Hippocampal formation (tissue), 2 donors: Measurements from ENCODE around the gene CPS1.

Experiments used
- DNase-seq, 2 donors: peaks; one replicate each; lab custom pipeline; 2025; lab: John Stamatoyannopoulos, UW

Gene CPS1

DNA sequence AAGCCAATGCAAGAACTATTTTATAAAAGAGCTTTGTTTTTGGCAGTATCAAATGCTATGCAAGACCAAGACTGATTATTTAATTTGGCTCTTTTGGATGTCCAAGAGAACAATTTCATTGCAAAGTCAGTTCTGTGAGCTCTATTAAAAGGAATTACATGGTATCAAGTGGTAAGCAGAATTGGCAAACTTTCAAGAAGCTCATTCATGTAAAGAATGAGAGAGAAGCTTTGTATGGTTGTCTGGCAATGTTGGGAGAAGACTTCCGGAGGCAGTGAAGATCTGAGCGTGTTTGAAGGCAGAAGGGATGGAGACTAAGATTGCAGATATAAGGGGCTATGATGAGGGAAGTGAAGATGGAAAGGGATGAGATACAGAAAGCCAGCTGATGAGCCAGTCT, 49.6 kb downstream of the CPS1 start:
- no peak for DNase-seq

DNA sequence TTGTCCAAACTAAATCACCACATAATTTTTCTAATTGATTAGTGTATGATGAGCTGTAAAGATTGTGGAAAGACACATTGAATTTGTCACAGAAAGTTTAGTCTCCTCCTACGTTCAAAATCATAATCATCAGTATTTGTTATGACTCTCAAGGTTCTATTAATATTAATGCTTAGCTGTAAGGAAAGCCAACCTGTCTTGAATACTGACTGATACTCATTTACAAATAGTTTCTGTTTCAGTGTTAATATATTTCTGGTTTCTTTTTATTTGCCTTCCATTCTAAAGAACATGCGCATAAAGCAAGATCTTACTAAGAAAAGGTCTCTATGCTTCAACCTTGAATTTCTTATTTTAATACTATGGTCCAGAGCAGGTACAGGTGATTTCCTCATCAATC, 55.1 kb downstream of the CPS1 start:
- DNase-seq = no peak

DNA sequence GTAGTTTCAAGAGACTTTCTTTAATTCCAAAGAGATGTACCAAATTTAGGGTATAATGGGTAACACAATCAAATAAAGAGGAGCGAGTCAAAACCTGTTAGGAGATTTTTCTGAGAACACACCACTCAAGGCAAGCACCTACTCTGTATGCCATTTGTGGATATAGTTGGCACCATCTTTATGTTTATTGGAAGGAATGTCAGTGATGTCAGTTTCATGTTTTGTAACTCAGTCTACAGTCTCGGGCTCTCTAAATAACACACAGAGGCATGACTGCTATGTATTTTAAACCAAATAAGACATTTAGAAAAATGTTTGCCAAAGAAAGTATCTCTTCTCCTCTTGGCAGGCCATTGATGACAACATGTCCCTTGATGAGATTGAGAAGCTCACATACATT, 59.7 kb downstream of the CPS1 start:
- no peak for DNase-seq

DNA sequence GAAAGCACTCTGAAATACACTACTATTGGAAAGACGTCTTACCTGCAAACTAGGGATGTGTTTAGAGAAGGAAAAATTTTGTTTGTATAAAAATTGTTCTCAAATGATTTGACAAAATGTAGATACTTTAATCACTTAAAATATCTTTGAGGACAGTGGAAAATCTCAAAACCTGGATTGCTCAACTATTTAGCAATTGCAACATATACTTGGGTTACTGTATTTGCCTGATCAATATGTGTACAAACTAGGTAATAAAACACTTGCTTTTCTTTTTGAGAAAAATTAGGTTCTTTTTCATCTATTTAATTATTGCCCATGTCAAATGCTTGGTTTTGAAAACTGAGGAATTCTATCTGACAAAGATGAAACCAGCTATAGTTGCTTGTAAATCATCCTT, 60.9 kb downstream of the CPS1 start:
- no peak for DNase-seq

DNA sequence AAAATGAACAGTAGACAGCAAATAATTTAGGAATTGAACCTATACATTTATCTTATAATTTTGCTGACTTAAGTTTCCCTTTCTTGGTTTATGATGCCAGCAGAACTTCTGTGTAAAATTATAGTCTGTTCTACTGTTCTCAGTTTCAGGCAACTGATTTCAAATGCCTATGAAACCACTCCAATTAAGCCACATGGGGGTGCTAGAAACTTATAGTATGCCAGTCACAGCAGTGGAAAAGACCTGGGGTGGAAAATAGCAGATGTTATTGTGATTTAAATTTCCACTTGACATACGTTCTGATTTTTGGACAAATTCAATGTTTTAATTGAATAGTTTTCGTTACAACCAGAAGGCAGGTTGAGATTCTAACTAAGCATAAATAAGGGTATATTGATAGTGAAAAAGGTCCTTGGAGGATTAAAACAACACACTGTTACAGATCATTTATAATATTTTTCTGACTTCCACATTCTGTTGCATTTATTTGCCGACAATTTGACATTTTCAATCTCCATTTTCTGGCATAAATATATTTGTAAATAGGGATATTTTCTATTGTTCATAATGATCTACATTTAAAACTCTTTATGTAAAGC, 61.4 kb downstream of the CPS1 start:
- DNase-seq = peak; percentile 14 to 80

DNA sequence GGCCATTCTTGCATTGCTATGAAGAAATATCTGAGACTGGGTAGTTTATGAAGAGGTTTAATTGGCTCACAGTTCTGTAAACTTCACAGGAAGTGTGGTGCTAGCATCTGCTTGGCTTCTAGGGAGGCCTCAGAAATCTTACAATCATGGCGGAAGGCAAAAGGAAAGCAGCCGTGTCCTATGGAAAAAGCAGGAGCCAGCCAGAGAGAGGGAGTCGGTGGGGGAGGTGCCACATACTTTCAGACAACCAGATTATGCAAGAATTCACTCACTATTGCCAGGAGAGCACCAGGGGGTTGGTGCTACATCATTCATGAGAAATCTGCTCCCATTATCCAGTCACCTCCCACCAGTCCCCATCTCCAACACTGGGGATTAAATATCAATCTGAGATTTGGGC, 64.1 kb downstream of the CPS1 start:
- DNase-seq = no peak

DNA sequence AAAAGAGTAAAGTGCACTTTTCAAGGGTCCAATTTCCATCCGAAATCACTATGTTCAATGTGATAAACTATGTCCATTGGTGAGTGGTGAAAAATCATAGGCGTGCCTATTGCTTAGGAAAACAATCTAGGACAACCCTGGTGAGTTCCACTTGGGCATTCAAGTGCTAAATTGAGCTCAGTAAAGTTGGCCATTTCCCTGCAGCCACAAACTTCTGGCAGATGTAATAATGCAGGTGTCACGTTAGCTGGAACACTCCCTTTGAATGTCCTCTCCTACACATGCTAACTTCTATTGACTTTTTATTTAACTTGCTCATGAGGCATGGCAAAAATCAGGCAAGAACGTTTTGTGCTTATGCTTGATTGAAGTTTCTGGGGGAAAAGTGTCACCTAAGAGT, 67.1 kb downstream of the CPS1 start:
- no peak for DNase-seq

DNA sequence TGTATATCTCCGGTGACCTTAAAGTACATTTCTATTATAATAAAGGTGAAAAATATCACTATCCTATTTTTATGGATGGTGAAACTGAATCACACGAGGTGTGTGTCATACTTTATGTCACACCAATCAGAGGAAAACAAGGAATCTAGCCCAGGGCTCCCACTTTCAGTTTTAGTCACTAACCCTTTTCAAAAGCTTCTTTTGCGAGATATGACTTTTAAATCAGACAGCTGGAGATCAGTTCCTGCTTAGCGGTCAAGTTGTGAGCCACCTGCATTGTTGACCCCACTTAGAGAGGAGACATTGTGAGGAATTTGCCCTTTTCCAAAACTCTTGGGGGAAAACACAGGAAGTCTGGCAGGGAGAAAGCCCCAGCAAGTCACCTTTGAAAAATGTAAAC, 70.5 kb downstream of the CPS1 start:
- DNase-seq = no peak

DNA sequence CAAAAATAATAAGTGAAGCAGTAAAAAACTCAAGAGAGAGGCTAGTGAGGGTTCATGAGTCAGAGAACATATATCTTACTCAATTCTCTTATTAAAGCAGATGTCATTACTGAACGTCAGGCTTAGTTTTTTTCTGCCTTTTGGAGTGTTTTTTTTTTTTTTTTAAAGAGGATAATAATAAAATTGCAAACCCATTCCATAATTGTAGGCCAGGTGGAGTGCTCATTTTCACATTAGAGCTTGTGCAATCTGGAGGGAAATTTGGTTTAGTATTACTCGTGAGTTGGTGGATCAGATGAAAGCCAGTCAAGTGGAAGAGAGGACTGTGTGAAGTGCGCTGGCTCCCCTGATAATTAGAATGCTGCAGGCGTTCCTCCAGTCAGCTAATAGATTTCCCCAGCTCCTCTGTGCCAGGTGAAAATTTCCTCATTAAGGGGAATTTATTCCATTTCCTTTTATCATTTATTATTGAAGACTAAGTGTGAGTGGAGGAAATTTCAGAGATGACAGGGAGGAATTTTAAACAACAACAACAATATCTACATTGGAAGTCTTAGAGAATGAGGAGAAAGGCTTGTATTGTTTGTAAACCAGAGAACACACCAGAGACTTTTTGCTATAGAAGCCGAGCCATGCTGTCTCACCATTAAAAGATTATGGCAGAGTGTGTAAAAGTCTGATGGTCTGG, 74.6 kb downstream of the CPS1 start:
- no peak for DNase-seq

DNA sequence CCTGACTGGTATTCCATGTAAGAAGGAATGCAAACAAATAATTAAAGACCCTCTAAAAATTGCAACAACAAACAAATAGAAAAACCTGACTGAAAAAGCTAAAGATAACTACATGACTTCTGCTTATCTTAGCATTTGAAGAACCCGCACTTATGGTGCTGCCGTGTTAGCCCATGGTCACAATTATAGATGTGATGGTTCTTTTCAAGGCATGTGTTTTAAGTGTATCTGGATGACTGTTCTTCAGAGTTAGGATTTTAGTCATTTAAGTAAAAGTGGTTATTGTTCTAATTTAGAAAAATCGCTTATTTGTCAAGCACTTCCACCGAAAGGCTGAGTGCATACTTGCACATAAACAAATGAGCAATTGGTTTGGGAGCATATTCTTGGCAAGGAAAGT, 77.3 kb downstream of the CPS1 start:
- DNase-seq = no peak

DNA sequence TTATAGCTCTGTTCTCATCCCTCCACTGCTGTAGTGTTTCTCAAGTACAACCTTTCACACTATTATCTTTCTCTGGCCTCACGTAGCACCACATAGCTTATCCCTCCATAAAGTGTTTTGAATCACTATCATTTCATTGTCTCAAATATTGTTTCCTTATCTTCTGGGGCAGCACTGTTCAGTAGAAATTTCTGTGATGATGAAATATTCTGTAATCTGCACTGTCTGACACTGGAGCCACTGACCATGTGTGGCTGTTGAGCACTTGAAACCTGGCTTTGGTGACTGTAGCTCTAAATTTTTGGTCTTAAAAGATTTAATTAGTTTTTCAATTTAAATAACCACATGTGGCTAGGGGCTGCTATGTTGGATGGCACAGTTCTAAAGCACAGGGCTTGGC, 78.9 kb downstream of the CPS1 start:
- DNase-seq = no peak

DNA sequence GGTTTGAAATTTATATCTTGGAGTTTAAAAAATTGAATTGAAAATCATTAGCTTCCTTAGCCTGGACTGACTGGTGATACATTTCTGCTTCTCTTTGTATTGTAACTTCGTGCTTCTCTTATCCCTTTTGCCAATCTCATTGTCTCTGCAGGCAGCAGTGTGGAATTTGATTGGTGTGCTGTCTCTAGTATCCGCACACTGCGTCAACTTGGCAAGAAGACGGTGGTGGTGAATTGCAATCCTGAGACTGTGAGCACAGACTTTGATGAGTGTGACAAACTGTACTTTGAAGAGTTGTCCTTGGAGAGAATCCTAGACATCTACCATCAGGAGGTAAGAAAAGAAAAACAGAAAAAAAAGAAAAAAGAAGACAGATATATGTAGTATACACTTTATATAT, 85.9 kb downstream of the CPS1 start:
- no peak for DNase-seq

DNA sequence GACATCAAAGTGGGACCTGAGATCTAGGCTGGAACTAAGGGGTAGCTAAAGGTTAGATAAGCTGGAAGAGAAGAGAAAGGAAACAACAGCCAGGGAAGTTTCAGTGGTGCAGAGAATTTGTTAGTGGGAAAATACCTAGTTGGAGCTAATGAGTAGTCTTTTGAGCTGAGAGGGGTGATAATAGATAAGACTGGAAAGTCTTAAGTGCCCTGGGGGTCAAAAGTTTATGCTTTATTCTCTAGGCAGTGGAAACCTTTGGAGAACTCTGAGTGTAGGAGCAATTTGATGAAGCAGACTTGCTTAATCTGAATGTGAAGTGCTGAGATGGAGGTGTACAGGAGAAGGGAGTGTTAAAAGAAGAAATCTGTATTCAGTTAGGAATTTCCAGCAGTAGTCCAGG, 90.8 kb downstream of the CPS1 start:
- DNase-seq = no peak

DNA sequence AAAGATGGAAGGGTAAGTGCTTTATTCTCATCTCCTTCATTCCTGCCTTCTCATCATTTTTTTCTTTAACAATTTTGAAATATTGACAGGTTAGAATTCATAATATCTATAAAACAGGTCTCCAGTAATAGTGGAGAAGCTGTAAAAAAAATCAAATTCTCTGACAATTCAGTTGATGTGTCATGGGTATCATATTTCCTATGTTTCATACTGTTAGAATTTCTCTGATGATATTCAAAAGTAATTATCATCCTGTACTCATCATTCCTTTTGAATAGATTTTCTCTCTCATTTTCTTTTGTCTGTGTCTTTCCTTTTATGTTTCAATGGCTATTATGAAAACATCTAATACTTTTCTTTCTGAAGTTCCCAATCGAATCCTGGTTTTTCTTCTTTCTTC, 97.7 kb downstream of the CPS1 start:
- DNase-seq = no peak

DNA sequence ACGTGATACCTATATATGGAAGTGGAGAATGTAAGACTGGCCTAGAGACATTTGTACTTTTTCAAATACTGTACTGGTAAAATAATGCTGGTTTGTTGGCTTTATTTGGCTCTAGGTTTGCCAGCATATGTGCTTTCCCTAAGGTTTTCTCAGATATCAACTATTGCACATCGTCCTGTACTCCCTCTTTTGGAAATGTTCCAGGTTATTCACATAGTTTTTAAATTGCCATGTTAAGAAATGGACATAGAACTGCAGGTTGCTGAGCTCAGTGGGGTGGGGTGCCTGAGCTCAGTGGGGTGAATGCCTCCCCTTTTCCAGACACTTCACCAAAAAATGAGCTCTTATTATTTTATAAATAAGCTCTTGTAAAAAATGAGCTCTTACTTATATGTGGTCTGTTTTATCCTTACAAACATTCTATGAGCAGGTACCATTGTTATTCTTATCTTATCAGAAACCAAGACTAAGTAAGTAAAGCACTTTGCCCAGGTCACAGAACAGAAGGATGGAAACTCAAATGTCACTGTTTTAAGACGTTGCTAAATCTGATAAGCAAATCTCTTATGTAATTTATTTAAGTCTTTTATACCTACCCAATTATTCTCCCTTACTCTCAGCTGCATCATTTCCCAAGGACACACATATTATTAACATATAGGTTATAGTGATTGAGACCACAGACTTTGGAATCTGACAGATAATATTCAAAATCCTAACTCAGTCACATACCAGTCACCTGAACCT, 99.0 kb downstream of the CPS1 start:
- DNase-seq = no peak

DNA sequence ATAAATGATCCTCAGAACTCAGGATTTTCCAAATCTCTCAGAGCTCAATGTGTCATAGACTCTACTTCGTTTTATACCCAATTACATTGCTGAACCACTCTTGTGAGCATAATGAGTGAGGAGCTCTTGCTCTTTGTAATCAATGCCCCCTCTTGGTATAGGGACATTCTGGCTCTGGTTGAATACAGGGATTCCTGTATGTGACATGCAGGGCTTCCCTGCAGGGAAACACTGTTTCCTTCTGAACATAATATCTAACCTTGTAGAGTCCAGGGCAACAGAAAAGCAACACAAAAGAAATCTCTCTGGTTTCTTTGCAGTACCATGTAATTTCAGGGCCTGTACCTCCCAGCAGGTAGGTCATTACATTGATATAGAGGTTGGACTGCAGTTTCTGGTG, 101.5 kb downstream of the CPS1 start:
- DNase-seq = no peak

DNA sequence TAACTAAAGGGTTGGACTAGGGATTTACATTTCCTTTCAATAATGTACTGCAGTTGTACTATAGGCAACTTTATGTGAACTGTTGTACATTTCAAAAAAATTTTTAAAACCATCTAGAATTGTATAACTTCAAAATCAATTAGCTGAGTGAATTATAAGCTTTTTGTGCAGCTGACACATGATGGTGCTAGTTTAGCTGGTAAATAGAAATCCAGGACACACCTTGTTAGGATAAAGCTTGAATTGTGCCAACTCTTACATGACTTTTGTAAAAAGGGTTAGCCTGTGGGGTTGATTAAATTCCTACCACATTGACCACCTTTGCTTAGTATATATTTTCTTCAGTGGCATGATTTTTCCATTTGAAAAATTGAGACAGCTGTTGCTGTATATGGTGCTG, 104.4 kb downstream of the CPS1 start:
- no peak for DNase-seq

DNA sequence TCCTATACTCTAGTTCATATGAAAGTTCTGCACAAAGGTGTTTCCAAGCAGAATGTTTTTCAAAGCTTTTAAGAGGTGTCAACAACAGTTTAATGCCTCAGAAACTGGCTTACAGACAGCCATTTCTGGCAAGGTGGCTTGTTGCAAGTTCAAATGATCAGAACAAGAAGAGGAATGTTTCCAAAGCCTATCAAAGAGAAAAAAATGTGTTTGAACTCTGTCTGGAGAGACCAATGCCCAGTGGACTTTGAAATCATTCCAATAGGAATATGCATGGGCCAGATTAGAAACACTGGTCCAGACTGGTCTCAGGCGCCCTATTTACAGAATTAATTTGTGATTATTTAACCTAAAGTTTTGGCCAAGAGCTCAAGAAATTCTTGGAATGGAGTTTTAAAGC, 106.2 kb downstream of the CPS1 start:
- no peak for DNase-seq

DNA sequence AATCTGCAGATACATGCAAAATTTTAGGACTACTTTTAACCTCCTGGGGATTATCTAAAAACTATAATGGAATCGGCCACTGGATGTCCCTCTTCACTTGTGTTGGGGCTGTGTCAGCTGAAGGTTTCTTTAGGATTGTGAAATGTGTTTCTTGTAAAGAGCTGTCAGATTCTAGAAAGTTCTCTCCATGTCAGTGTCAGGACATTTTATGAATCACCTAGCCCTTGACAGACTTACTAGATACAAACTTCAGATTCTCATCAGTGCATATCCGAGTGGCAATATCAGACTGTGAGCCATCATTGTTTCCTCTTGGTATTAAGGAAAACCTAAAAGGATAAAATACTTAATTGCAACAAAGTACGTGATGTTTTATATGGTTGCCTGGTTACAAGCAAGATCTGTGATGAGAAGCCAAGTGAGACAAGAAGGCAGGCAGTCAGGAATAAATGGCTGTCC, 107.3 kb downstream of the CPS1 start:
- peak in 1 of 2 donors; percentile 68 for DNase-seq

DNA sequence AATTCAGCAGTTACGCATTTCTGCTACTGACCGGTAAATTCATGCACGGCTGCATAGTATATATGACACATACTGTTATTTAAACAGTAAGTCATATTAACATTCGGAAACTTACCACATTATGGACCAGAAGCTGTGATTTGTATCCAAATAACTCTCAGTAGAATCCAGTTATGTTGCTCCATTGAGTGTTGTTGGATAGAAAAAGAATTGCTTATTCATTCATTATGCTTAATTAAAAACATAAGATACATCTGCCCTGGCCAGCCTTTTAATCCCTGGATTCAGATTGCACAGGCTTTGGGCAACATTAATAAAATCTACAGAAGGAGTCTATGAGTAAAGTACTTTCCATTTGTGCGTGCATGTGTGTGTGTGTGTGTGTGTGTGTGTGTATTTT, 111.3 kb downstream of the CPS1 start:
- no peak for DNase-seq

DNA sequence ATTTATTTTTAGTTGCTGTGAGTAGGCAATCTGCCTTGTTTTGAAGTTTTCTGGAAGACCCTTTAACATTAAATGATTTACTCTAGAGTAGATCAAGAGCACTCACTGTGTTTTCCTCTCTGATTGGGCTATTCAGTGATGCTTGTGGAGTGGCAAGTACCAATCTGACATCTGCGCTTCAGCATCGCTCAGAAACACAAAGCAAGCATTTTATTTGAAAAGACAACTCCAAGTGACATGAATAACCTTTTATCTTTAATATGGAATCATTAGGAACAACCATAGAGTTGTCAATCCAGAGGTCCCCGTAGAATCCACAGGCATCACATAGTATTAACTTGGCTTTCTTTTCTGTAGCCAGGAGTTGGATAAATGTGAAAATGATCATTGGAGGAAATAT, 114.7 kb downstream of the CPS1 start:
- DNase-seq = no peak

DNA sequence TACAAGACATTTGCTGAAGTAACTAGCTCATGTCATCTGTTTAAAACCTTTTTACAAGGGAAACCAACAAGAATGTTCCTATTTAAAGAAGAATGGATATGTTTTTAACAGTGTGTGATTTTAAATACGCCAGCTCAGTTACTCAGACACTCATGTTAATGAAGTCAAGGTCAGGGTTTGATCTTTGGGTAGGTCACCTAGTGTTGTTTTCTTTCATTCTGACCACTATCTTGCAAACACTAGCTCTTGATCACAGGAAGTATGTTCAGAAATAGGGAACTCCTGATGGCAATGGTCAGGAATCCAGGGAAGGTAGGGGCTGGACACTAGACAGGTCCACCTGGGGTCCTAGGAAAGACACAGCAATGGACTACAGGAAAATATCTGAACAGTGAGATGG, 116.7 kb downstream of the CPS1 start:
- DNase-seq = no peak

DNA sequence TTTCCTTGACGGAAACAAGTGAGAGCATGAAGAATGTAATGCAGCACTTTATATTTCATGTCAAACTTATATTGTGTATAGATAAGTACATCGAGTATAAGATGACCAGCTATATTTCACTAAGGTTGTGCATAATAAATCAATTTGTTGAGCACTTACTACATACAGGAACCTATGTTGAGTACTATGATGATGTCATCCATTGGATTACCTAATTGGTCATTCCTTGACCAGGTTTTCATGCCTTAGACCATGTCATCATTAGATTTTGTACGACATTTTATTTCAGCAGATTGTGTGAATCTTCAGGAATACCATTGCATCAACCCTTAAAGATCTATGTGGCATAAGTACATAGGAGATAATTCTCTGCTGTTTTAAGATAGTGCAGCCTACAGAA, 119.7 kb downstream of the CPS1 start:
- no peak for DNase-seq
